H9 (cell line): ENCODE measurements around the gene USP6NL. TPM values are rescaled to one million over a fixed set of nuclear protein-coding genes. Genes with fewer than 3 reads are reported as not detected.

Experiments
- DNase-seq: peaks from one replicate; pipeline ENCODE4 v3.0.0-alpha.2; 2017
- H2AFZ ChIP-seq: one replicate; pipeline ENCODE4 v1.6.1; 2013; ENCODE audit warnings: mild to moderate bottlenecking, low read length, control low read depth, moderate library complexity
- H2AK5ac ChIP-seq: 2 replicates; pipeline ENCODE4 v1.6.1; 2013; ENCODE audit warnings: low read length, control low read depth, mixed read lengths; ENCODE audit not compliant: insufficient read length
- H2BK120ac ChIP-seq: one replicate; pipeline ENCODE4 v1.6.1; 2013; ENCODE audit warnings: low read depth, mild to moderate bottlenecking, low read length, control low read depth, inconsistent platforms; ENCODE audit not compliant: poor library complexity, severe bottlenecking
- H2BK12ac ChIP-seq: 2 replicates; pipeline ENCODE4 v1.6.1; 2013; ENCODE audit warnings: low read length, control low read depth, mixed read lengths, low read depth; ENCODE audit not compliant: insufficient read length
- H2BK15ac ChIP-seq: 2 replicates; pipeline ENCODE4 v1.6.1; 2013; ENCODE audit warnings: low read depth, low read length, control low read depth
- H2BK20ac ChIP-seq: one replicate; pipeline ENCODE4 v1.6.1; 2013; ENCODE audit warnings: low read depth, mild to moderate bottlenecking, low read length, control low read depth, inconsistent platforms; ENCODE audit not compliant: poor library complexity, severe bottlenecking
- H2BK5ac ChIP-seq: 2 replicates; pipeline ENCODE4 v1.6.1; 2013; ENCODE audit warnings: low read length, control low read depth, mixed read lengths; ENCODE audit not compliant: insufficient read length
- H3K14ac ChIP-seq: 2 replicates; pipeline ENCODE4 v1.6.1; 2013; ENCODE audit warnings: low read length, control low read depth; ENCODE audit not compliant: insufficient read depth
- H3K18ac ChIP-seq: 2 replicates; pipeline ENCODE4 v1.6.1; 2013; ENCODE audit warnings: low read depth, mild to moderate bottlenecking, mixed read lengths, low read length, control low read depth; ENCODE audit not compliant: insufficient read length
- H3K23ac ChIP-seq: 2 replicates; pipeline ENCODE4 v1.6.1; 2013; ENCODE audit warnings: low read length, control low read depth, mixed read lengths, low read depth; ENCODE audit not compliant: insufficient read length
- H3K23me2 ChIP-seq: 2 replicates; pipeline ENCODE4 v1.6.1; 2013; ENCODE audit warnings: low read depth, mild to moderate bottlenecking, mixed read lengths, low read length, control low read depth; ENCODE audit not compliant: insufficient read length, poor library complexity, severe bottlenecking
- H3K27ac ChIP-seq: 2 replicates; pipeline ENCODE4 v1.5.1; 2013; ENCODE audit warnings: low read length, control low read depth, mixed read lengths, low read depth; ENCODE audit not compliant: insufficient read length
- H3K27me3 ChIP-seq: 2 replicates; pipeline ENCODE4 v1.6.1; 2013; ENCODE audit warnings: low read length, control low read depth, inconsistent platforms; ENCODE audit not compliant: insufficient read depth
- H3K4ac ChIP-seq: 2 replicates; pipeline ENCODE4 v1.6.1; 2013; ENCODE audit warnings: low read depth, mild to moderate bottlenecking, control low read depth, inconsistent platforms, low read length, moderate library complexity
- H3K4me1 ChIP-seq: 2 replicates; pipeline ENCODE4 v1.6.1; 2013; ENCODE audit warnings: low read length, control low read depth, inconsistent platforms; ENCODE audit not compliant: insufficient read depth
- H3K4me2 ChIP-seq: 2 replicates; pipeline ENCODE4 v1.6.1; 2013; ENCODE audit warnings: low read length, control low read depth, mixed read lengths; ENCODE audit not compliant: insufficient read length, insufficient read depth
- H3K56ac ChIP-seq: 2 replicates; pipeline ENCODE4 v1.6.1; 2013; ENCODE audit warnings: low read depth, mild to moderate bottlenecking, mixed read lengths, low read length, control low read depth; ENCODE audit not compliant: insufficient read length
- H3K79me1 ChIP-seq: 2 replicates; pipeline ENCODE4 v1.6.1; 2013; ENCODE audit warnings: low read depth, mild to moderate bottlenecking, moderate library complexity, low read length, control low read depth, inconsistent platforms; ENCODE audit not compliant: insufficient read depth, poor library complexity, severe bottlenecking
- H3K79me2 ChIP-seq: 2 replicates; pipeline ENCODE4 v1.6.1; 2013; ENCODE audit warnings: low read length, control low read depth, inconsistent platforms; ENCODE audit not compliant: insufficient read depth
- H3K9ac ChIP-seq: 2 replicates; pipeline ENCODE4 v1.6.1; 2013; ENCODE audit warnings: low read length, control low read depth, mixed read lengths; ENCODE audit not compliant: insufficient read length; ENCODE audit errors: extremely low read depth
- H3K9me3 ChIP-seq: one replicate; pipeline ENCODE4 v1.6.1; 2013; ENCODE audit warnings: low read depth, low read length, inconsistent platforms; ENCODE audit not compliant: control insufficient read depth
- H3T11ph ChIP-seq: one replicate; pipeline ENCODE4 v1.6.1; 2013; ENCODE audit warnings: mild to moderate bottlenecking, low read length, control low read depth, inconsistent platforms
- H4K20me1 ChIP-seq: one replicate; pipeline ENCODE4 v1.6.1; 2013; ENCODE audit not compliant: control insufficient read depth, insufficient read length, insufficient read depth
- H4K5ac ChIP-seq: 2 replicates; pipeline ENCODE4 v1.6.1; 2013; ENCODE audit warnings: low read depth, mild to moderate bottlenecking, mixed read lengths, low read length, control low read depth; ENCODE audit not compliant: insufficient read length
- H4K8ac ChIP-seq: replicated peaks from 2 replicates; pipeline ENCODE4 v1.6.1; 2013; ENCODE audit warnings: low read length, control low read depth, mixed read lengths, low read depth; ENCODE audit not compliant: insufficient read length
- H4K91ac ChIP-seq: 2 replicates; pipeline ENCODE4 v1.6.1; 2013; ENCODE audit warnings: low read depth, mild to moderate bottlenecking, moderate library complexity, mixed read lengths, low read length, control low read depth; ENCODE audit not compliant: insufficient read length
- H3K27ac Mint-ChIP-seq, 3 experiments: 2 replicates in 2 of 3; 3 replicates in 1 of 3; pipeline ENCODE4 v1.8.0; 2020 to 2021; ENCODE audit warnings: mixed read lengths in 3 of 3, mild to moderate bottlenecking in 1 of 3, moderate library complexity in 1 of 3
- H3K27me3 Mint-ChIP-seq: 2 replicates; pipeline ENCODE4 v1.8.0; 2021; ENCODE audit warnings: low read depth, mild to moderate bottlenecking, moderate library complexity, mixed read lengths
- H3K36me3 Mint-ChIP-seq, 3 experiments: 2 replicates in 2 of 3; 3 replicates in 1 of 3; pipeline ENCODE4 v1.8.0; 2020 to 2021; ENCODE audit warnings: low read depth in 3 of 3, mixed read lengths in 3 of 3; ENCODE audit not compliant: insufficient read depth in 1 of 3
- H3K4me1 Mint-ChIP-seq, 2 experiments: 2 replicates each; pipeline ENCODE4 v1.8.0; 2020; ENCODE audit warnings: mixed read lengths in 2 of 2
- H3K4me3 Mint-ChIP-seq, 2 experiments: 2 replicates in 1 of 2; 3 replicates in 1 of 2; pipeline ENCODE4 v1.8.0; 2020 to 2021; ENCODE audit warnings: mild to moderate bottlenecking in 2 of 2, mixed read lengths in 2 of 2, moderate library complexity in 1 of 2
- H3K9me3 Mint-ChIP-seq, 2 experiments: 2 replicates in 1 of 2; 3 replicates in 1 of 2; pipeline ENCODE4 v1.8.0; 2020; ENCODE audit warnings: mild to moderate bottlenecking in 2 of 2, mixed read lengths in 2 of 2, moderate library complexity in 1 of 2
- CTCF ChIP-seq: fragments of 200-600 bp; sonication (generic); conservative IDR thresholded peaks from 3 replicates; pipeline ENCODE4 v1.8.0; 2021; ENCODE audit warnings: antibody characterized with exemption, mild to moderate bottlenecking
- WGBS: extraction: QIAGEN DNeasy Blood & Tissue Kit; methylation state at CpG from one replicate; pipeline ENCODE4 v1.1.7; 2013; ENCODE audit warnings: missing lambda C conversion rate, low lambda C conversion rate, mixed read lengths; ENCODE audit not compliant: insufficient read length; ENCODE audit errors: extremely low coverage; 5-methylcytosine and 5-hydroxymethylcytosine counted together
- total RNA-seq: library from RNA; stranded (reverse); gene quantifications from 2 replicates; pipeline ENCODE4 v1.2.1, GENCODE V29; 2021

USP6NL gene
- total RNA-seq, 1 experiment from 2014 or later: 28.3 TPM

- Histone ChIP-seq H3K4me1 (no peaks in the 10 kb centered on the region), H3K27me3 (no peaks in the 10 kb centered on the region), H3K79me1 (peaks cover 2% of the 10 kb centered on the region), H3K23me2 (no peaks in the 10 kb centered on the region), H2BK20ac (no peak overlapping the region), H3K4me2 (no peak overlapping the region), H4K91ac (no peak overlapping the region), H3K18ac (no peak overlapping the region), H3K56ac (no peak overlapping the region), H2BK5ac (no peak overlapping the region), H2BK12ac (no peak overlapping the region), H3K23ac (no peak overlapping the region), H3K9ac (no peak overlapping the region), H2BK120ac (no peak overlapping the region), H3K79me2 (no peaks in the 10 kb centered on the region), H3K4ac (no peak overlapping the region), H4K5ac (no peak overlapping the region), H2AFZ (no peak overlapping the region), H4K20me1 (no peaks in the 10 kb centered on the region), H4K8ac (no peak overlapping the region), H3K9me3 (no peaks in the 10 kb centered on the region), H3K14ac (no peak overlapping the region), H3T11ph (no peak overlapping the region), H2BK15ac (no peak overlapping the region), H2AK5ac (no peak overlapping the region), H3K27ac (no peak overlapping the region)
- Mint-ChIP-seq H3K27ac (peak overlapping the region in 1 of 3 experiments; percentile 90; a peak in 4 of 7 replicates), H3K36me3 (peaks cover 0 to 4% (median 2%) of the 10 kb centered on the region in 3 experiments; a peak in 4 of 7 replicates), H3K4me3 (no peak overlapping the region), H3K27me3 (no peaks in the 10 kb centered on the region), H3K9me3 (no peaks in the 10 kb centered on the region), H3K4me1 (peaks cover 18 to 22% of the 10 kb centered on the region in 2 experiments)
- WGBS: no CpG with 5 or more reads among the region's 3 CpGs
- DNase-seq: no peak
- TF ChIP-seq CTCF: no peak
Observed at GRCh38 chr10:11505639-11506038, 105.8 kb downstream of the USP6NL start.
